Kidney capillary endothelial cell (primary cell): ENCODE measurements around the gene FILIP1L.
A peak's percentile ranks its signal among the peaks of the same experiment; 100 is the strongest.

Experiments
- DNase-seq: peaks from one replicate; pipeline ENCODE4 v3.0.0-alpha.2; 2018; ENCODE audit warnings: low spot score

Gene FILIP1L

DNA sequence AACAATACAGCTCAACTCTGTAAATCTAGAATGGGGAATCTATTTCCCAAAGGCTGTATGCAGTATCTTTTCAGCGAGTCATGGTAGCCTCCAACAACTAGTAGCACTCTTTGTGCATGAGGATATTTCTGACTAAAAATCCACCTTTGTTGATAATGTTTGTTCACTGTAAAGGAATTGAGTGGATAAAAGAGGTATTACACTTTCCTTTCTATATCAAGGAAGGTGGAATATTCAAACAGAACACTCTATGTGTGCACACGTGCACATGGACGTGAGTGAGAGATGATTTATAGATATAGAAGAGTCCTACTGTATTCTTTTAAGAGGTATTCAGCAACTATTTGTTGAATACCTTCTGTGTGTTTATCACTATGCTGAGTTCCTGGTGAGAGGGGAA is 228.4 kb downstream of the FILIP1L start:
- no peak for DNase-seq

DNA sequence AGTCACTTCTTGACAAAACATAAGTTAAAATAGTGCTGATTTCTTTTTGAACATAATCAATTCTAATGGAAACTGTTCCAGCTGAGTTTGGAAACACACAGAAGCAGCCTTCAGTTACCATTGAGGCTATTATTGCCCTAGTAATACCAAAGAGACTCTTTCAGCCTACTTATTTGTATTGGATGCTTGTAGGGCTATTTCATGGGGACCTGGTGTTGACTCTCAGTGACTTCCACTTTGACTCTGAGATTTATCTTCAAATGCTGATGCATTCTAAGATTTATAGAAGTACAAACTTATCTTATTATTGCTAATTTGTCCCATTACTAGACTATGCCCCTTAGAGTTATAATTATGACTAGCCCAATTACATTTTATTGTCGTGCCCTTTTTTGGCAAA is 229.2 kb downstream of the FILIP1L start:
- DNase-seq = no peak

DNA sequence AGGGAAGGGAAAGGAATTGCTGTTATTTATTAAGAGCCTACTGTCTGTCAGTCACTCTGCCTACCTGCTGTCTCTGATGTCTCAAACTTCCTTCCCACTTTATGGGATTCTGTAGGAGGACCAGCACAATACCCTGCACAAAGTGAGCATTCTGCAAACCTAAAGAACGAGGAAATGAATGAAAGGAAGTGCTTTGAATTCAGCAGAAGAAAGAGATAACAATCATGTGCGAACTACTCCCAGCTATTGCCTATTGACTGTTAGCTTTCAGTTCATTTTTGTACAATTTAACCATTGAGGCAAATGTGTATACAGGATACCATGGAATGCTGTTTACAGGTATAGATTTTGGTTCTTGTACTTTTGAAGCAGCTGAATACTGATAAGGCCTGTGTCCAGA is 229.8 kb downstream of the FILIP1L start:
- DNase-seq = no peak

DNA sequence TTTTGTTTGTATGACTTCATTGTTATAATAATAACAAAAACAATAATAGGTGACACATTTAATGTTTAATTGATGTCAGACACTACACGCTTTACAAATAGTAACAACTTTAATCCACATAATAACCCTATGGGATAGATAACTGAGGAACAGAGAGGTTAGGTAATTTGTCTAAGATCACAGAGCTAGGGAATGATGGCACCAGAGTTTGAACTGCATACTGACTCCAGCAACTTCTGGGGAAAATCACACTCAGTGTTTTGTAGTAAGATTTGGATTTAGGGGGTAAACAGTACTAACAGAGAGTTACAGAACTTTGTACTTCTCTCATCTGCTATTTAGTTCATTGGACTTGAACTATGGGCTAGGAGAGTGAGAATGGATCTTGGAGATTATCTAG is 230.6 kb downstream of the FILIP1L start:
- DNase-seq = no peak

DNA sequence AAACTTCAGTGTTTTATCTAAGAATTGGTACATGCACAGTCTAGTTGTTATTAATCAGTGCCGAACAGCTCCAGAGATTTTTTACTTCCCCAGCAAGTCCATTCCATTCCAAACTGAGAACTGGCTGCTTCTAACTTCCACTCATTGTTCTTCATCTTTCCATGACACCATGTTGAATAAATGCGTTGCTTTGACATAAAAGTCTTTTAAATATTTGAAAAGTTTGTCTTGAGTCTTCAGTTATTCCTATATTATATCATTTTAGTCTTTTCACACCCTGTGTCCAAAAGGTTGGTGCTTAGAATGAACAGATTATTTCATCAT is 231.2 kb downstream of the FILIP1L start:
- DNase-seq = no peak

DNA sequence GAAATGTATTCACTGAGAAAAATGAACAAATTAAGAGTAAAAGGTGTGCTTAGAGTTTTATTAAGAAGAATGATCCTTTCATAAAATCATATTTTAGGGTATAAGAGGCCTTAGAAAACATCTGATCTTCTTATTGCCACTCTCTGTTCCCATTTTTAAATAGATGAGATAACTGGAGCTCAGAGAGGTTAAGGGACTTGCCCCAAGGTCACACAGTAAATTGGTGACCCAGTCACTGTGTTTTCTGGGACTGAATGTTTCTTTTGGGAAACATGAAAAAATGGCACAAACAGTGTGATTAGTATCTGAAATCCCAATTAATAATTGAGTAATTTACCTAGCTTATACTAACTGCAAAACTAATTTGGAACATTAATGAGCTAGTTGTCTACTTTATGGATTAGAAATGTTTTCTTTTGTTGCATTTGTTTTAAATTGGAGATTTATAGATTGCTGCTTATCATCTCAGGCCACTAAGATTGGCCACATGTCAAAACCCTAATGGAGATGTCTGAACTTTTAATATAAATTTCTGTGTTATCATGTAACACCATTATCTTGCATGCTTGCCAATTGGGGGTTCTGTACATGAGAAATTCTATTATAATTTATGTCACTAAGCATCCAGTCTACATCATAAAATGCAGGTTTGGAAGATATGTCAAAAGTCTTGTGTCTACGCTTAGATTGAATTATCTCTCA is 231.7 kb downstream of the FILIP1L start:
- no peak for DNase-seq

DNA sequence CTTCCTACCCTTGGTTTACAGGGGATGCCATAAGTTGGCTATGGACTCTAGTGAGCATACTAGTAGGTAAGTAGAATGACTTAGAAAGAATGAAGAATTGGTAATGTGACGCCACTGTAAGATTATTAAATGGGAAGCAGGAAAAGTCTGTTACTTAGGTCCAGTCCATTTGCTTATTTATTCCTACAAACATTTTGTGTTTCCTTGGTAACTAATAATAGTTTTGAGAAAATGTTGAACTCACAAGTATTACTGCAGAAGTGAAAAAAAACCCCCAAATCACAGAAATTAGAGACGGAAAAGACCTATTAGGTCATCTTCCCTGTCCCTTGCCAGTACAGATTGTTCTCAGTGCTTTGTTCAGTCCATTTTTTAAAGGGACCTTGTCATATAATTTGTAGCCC is 233.2 kb downstream of the FILIP1L start:
- DNase-seq = no peak

DNA sequence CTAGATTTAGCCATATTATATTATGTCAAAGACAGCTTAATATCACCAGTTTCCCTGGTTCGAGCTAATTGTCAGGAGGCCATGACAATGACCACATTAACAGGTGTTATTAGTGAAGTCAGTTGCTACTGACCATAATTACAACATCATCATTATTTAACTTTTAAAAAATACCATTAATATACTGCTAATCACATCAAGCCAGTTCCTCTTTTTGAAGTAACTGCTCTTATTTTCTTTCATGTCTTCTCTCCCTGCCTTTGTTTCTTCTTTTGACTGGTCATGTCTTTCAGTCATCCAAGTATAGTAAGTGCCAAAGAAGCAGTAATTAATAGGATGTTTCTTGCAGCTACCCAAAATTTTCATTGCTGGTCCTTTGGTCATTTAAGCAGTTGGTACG is 235.0 kb downstream of the FILIP1L start:
- DNase-seq = no peak

DNA sequence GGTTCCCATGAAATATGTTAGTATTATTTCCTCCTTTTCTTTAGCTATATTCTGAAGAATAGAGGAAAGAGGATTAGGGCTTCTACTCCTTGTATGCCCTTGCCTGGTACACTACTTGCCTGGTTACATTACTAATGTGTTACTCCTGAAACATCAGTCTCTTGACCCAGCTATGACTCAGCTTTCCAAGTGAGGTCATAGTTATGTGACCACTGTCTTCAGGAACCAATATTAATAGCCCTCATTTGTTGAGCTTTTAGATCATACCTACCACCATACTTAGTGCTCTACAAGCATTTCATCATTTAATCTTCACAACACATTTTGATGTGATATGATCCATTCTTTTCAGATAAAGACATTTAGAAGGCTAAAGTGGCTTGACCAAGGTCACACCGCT is 236.3 kb downstream of the FILIP1L start:
- peak; percentile 78 for DNase-seq

DNA sequence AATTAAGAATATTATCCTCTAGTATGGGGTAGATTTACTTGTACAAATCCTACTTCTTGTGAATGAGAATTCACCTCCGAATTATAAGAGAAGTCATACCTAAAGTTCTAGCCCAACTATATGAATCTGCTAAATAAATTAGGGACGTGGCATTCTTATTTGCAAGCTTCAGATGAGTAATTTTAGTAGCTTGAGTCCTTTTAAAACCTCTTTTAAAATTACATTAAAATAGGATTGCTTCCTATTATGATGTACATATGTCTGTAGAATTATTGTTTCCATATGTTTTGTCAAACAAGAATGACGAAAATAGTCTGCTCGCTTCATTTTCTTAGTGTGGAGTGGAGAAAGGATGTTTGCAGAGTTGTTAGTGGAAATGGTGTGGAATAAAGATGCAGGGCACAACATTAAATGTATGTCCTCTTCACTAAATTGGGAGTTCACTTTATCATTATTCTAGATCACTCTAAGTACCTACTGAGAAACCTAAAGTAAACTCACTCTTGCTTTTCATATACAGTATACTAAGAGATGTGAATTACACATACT is 237.2 kb downstream of the FILIP1L start:
- no peak for DNase-seq

DNA sequence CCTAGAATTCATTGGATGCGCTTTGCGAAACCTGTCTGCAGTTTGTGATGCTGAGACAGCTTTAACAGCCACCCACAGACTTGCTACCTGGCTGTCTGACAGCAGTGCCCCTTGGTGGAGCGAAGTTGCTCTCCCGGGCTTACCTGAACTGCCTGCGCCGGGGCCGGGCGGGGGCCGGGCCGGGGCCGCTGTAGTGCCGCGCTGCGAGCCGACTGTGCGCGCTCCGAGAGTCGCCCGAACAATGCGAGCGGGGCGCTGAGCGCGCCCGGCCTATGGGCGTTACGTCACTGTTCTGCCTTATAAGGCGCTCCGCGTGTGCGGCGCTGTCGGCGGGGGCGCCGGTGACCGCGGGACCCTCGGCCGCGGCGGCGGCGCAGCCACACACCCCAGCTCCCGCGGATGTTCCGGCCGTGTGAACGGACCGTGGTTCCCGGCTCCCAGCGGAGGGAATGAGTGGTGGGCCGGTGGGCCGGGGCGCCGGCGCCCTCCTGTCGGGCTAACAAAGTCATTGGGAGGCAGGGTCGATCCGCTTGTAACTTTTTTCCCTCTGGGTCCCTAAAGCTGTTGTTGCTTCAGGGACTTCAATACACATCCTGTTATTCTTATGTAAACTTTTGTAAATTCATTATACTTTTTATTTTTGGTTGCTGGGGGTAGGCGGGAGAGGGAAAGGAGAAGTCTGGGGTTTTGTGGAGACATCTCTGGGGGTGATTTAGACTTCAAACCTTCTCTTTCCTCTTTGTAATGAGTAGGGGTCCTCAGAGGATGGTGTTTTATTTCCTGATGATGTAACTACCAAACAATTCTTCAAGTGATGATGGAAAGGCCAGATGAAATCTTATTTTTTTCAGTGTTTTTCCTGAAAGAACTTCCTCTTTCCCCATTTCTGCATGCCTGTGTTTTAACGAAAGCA is 238.1 kb downstream of the FILIP1L start:
- DNase-seq = peak; percentile 53

DNA sequence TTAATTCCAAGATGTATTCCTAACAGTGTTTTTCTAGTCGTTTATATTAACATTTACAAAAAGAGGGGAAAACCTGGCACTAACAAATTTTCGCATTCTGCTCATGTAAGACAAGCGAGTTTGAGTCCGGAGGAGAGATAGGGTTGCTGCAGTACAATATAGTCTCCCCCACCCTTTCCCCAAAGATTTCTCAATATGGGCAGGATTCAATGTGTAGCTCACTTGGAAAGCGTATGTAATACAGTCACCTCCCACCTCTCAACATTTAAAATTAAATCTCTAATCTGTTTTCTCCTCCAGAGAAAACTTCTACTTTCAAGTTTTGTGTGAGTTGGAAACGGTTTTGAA is 238.7 kb downstream of the FILIP1L start:
- DNase-seq = peak; percentile 58

DNA sequence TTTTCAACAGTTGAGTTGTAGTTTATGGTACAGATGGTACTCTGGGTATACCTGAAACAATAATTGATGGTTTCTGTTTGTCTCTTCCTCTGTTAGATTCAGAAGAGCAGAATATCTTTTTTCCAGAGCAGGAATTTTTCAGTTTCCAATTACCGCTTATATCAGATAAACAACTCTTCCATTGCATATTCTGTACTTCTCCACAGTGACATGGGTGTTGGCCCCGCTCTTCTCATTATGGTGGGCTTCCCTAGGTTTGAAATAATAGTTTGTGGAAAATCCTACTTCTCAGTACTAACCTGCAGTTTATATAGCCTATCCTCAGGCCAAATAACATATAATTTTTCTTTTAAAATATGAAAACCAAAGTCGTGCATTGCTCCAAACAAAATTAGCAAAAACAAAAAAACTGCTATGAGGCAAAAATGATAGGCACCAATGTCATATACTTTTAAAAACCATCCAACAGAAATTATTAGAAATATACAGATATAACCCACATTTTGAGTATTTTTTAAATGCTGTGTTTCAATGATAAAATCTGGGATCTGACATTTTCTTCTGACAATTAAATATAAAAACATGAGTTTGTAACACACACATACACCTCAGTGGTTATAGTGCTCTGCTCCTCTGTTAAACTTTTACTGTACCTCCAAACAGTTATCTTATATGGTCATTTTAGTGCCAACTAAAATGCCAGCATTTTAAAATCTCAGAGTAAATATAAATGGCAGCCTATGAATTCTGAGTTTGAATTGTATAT is 239.9 kb downstream of the FILIP1L start:
- no peak for DNase-seq

DNA sequence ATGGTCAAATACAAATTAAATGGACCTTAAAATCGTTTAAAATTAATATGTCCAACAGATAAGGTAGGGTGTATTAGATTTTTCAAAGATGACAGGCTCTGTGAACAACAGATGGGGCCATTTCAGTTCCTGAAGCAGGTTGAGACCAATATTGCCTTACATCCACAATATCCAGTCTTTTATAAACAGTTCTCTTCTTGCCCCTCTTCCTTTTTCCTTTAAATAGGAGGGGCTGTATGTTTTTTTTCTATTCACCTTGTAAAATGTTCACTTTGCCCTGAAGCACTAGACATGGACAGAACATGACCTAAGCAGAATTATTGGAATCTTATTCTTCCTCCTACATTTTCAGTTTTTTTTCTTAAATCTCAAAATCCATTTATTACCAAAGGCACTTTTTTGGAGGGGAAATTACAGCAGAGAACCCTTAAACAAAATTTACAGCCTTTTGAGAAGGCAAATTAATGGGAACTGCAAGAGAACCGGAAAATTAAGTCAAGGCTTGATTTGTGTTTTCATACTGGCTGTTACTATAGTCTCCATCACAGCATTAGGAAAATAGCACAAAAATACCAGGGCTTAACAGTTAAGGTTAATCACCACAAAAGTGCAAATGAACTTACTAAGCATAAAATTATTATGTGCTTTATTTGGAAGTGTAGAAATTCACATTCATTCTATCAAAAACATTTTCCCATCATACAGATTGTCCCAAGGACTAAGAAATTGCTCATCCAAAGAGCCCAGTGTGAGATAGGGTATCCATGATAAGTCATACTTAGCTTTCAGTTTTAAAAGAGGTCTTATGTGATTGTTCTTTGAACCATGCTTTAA is 240.8 kb downstream of the FILIP1L start:
- DNase-seq = no peak

DNA sequence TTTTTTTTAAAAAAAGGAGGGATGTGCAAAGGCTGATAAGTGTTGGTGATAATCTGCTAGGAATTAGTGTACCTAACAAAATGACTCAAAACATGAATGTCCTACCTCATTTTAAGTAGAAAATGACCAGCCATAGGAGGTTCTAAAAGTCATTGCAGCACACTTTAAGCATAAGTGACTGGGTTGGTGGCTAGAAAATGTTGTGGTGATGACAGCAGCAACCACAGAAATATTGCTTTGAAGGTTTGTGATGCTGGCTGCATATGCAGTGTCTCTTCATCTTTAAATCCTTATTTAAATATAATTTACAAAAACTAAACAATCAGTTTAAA is 241.4 kb downstream of the FILIP1L start:
- DNase-seq = no peak

DNA sequence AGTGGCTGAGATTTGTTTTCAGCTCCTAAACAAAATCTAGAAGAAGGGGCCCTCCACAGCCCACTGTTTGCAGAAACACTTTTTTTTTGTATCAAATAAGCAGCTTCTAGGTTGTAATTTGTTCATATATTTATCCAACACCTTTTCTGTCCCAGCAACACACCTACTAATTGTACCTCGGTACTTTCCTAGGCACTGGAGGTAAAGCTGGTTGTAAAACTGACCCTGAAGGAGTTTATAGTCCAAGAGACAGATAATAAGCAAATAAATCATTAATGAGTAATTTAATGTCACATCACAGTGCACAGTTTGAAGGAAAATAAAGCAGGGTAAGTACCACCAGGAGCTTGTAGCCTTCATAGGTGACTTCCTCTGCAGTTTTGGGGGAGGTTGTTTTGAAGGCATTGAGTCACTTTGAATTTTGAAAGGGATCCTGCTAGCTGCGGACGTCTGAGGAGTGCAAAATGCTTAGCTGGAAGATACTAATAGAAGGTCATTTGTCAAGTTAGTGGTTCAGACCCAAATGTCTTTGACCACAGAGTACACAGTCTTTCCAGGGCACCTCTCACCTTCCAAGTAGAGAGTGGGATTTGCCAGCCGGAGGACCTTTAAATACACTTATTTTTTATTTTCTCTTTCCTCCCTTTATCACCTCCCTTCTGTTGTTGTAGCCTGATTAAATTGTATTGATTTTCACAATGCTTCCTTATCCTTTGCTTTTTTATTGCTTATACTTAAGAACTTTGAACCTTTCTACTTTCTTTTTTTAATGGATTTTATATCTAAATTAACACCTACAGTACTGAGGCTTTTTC is 242.9 kb downstream of the FILIP1L start:
- no peak for DNase-seq

DNA sequence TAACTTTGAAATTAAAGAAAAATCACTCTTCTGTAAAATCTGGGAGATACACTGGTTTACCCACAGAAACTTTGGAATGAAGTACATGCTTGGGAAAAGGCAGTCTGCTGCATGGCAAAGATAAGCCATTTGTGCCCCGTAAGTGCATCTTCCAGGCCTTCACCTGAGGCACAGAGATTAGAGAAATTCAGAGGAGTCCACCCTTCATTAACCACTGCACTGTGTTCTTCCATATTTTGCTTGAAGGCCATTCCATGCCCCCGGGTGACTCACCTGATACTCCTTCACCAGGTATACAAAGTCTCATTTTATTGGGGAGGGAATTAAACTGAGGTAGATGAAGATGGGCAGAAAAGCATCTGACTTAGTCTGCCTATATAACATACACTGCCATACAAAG is 243.6 kb downstream of the FILIP1L start:
- DNase-seq = no peak

DNA sequence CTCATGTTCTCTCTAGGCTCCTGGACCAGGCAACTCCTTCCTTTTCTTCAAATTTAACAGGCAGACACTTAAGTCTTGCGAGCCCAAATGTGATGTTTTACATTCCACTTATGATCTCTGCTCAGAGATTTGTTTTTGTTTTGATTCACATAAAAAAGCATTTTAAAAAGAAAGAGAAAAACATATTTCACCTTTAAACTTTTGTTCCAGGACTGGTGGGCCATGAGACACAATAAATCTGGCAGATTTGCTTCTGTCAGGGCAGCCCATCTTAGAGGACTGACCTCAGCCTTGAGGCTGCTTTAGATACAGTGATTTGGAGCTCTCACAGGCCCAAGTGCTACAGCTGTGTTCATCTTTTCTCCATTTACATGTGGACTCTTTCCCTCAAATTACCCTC is 244.7 kb downstream of the FILIP1L start:
- no peak for DNase-seq

DNA sequence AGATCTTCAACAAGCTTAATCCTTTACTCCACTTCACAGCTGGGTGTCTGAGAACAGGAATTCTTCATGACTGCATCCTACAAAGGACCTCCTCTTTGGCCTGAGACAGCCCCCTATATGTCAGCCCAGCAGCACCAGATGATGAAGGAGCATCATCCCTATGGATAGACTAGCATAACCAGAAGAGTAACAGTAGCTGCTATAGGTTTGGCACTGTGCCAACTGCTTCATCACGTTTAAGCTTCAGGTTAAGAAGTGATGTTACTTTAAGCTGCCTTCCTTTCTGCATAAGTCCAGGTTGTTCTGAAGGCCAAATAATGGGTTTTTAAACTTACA is 246.0 kb downstream of the FILIP1L start:
- DNase-seq = no peak

DNA sequence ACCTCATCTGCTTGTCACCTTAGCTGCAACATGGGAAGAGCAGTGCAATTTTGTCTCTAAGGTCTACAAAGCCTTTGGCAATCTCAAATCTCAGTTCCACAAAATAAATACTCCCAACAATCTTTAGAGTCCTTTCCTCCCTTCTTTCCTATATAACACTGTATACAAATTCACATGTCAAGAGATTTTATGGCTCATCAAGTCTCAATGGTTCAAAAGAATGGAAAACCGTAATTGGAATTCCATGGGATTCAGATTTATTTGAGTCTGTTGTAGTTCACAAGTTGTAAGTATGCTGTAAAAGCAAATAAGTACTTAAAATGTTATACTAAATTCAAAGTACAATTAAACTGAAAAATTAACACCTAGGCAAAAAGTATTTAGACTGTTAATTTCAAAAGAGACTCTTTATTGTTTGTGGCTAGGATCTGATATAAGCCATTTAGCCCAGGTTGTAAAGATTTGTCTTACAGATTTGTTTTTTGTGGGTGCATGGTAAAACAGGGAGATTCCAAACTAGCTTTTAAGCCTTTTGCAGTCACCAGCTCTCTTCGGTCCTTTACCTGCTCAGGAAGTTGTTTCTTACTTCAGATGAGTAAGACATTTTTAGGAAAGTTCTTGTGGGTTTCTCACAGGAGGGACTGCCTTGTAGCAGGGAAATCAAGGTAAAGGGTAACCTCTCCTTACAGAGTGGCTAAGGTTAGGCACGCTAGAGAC is 246.5 kb downstream of the FILIP1L start:
- no peak for DNase-seq
